ENCODE results near the gene HMCN2.

GRCh38 chr9:130222833-130223232, 42.7 kb upstream of the HMCN2 start:
- TF ChIP-seq CTCF (IDR thresholded peaks at IDR 0.05) (no peak), POLR2A (IDR thresholded peaks at IDR 0.05) (no peak), POLR2AphosphoS5 (IDR thresholded peaks at IDR 0.05) (no peak)

Measured in prostate gland (tissue), 2 donors.